ENCODE measurements around the gene TLX2.

DNA sequence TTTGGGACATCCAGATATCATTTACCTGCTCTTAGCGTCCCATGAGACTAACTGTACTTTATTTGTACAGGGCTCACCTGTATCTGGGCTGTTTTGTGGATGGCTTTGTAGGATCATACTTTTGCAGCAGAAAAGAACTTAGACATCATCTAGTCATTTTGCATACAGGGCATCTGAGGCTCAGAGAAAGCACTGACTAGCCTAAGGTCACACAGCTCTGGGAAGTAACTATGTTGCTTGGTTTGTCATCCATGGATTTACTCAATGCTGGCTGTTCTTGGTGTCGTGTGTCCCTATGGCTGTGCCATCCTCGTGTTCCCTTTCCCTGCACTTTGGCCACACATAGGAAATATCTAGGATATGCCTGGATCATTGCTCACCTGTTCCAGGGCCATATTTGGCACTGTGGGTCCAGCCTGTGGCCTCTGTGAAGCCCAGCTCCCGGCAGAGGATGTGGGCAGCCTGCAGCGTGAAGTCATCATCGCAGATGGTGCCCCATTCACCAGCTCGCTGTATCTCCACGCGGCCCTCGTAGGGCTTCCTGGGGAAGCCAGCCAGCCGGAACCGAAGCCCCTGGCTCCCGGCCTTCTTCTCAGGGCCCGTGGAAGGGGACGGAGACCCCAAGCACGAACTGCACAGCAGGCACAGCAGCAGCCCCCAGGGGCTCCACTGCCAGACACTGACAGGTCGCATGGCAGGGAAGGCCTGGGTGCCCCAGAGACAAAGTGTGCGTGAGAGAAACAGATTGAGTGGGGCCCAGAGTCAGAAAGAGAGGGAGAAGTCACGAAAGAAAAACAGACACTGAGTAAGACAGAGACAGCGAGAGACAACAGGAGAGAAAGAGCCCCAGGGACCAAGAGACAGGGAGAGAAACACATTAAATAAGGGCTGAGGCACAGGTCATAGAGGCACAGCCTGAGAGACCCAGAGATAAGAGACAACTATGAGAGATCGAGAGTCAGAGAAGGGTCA lies 38.0 kb downstream of the TLX2 start:
- TF ChIP-seq POLR2A (IDR thresholded peaks at IDR 0.05; ENCODE audit: low read depth, low read length), result no peak
- TF ChIP-seq, protein P1, sequence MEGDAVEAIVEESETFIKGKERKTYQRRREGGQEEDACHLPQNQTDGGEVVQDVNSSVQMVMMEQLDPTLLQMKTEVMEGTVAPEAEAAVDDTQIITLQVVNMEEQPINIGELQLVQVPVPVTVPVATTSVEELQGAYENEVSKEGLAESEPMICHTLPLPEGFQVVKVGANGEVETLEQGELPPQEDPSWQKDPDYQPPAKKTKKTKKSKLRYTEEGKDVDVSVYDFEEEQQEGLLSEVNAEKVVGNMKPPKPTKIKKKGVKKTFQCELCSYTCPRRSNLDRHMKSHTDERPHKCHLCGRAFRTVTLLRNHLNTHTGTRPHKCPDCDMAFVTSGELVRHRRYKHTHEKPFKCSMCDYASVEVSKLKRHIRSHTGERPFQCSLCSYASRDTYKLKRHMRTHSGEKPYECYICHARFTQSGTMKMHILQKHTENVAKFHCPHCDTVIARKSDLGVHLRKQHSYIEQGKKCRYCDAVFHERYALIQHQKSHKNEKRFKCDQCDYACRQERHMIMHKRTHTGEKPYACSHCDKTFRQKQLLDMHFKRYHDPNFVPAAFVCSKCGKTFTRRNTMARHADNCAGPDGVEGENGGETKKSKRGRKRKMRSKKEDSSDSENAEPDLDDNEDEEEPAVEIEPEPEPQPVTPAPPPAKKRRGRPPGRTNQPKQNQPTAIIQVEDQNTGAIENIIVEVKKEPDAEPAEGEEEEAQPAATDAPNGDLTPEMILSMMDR (IDR thresholded peaks at IDR 0.05; ENCODE audit: extremely low read depth in 1 of 2, insufficient read depth in 1 of 2, low read depth in 1 of 2, low read length in 2 of 2), result no peak
- TF ChIP-seq POLR2AphosphoS5 (IDR thresholded peaks at IDR 0.05; ENCODE audit: insufficient read depth, low read depth, low read length), result no peak
- TF ChIP-seq, protein P2, sequence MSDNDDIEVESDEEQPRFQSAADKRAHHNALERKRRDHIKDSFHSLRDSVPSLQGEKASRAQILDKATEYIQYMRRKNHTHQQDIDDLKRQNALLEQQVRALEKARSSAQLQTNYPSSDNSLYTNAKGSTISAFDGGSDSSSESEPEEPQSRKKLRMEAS (IDR thresholded peaks at IDR 0.05; ENCODE audit: insufficient read depth, insufficient read length), result no peak
- no peak for TF ChIP-seq EZH2 (IDR thresholded peaks at IDR 0.05; ENCODE audit: borderline replicate concordance, low read depth, low read length, severe bottlenecking)
- no peak for TF ChIP-seq MYC (IDR thresholded peaks at IDR 0.05; ENCODE audit: low read depth, low read length)
- TF ChIP-seq GATA2 (IDR thresholded peaks at IDR 0.05; ENCODE audit: insufficient read depth, insufficient read length, low read depth, low read length), result no peak
- no peak for TF ChIP-seq JUN (IDR thresholded peaks at IDR 0.05; ENCODE audit: borderline replicate concordance, insufficient read depth, insufficient read length, low read depth)
